Choroid plexus epithelial cell (primary cell): Measurements from ENCODE around the gene METTL24.

Source experiments
- DNase-seq: peaks from one replicate; pipeline ENCODE4 v3.0.0-alpha.2; 2010; ENCODE audit warnings: low read depth
- H3K4me3 ChIP-seq: 2 replicates; pipeline ENCODE4 v1.5.1; 2011; ENCODE audit warnings: low read depth, mild to moderate bottlenecking, control low read depth, low read length, moderate library complexity
- TF ChIP-seq, protein P1 (sequence below): conservative IDR thresholded peaks from 2 replicates; pipeline ENCODE4 v1.5.1; 2011; ENCODE audit warnings: low read depth, mild to moderate bottlenecking, control low read depth, inconsistent platforms, low read length, moderate library complexity

Gene METTL24

DNA sequence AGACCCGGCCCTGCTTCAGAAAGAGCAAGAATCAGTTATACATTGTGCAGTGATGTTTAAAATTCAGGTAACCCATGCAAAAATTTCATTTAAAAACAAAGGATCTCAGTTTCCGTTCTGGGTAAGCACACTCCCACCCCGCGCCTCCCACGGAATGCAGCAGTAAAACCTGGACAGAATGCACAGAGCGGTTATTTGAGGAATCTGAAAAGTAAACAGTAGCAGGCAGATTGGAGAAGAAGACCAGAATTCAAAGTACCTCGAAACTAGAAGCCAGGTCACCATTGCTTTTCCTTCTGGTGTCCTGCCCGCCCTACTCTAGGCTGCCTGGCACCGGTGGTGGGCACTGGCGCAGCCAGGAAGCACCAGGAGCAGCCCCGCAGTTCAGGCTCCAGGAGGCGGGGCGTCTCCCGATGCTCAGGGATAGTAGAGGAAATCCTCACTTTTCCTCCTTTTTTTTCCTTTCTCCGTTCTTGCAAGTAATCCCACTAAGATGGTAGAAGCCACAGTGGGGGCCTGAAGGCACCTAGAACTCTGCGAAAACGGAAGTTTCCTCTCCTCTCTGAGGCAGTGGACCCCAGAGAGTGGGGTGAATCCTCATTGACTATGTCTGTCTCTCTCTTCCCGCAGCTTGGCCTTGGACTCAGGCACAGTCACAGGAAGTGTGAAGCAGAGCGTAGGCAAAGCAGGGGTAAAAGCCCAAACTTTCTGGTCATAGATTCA lies 28.3 kb downstream of the METTL24 start:
- H3K4me3 ChIP-seq = peak overlapping the region; percentile 44
- peak; percentile 67 for DNase-seq
- TF ChIP-seq, protein P1, sequence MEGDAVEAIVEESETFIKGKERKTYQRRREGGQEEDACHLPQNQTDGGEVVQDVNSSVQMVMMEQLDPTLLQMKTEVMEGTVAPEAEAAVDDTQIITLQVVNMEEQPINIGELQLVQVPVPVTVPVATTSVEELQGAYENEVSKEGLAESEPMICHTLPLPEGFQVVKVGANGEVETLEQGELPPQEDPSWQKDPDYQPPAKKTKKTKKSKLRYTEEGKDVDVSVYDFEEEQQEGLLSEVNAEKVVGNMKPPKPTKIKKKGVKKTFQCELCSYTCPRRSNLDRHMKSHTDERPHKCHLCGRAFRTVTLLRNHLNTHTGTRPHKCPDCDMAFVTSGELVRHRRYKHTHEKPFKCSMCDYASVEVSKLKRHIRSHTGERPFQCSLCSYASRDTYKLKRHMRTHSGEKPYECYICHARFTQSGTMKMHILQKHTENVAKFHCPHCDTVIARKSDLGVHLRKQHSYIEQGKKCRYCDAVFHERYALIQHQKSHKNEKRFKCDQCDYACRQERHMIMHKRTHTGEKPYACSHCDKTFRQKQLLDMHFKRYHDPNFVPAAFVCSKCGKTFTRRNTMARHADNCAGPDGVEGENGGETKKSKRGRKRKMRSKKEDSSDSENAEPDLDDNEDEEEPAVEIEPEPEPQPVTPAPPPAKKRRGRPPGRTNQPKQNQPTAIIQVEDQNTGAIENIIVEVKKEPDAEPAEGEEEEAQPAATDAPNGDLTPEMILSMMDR = no peak

DNA sequence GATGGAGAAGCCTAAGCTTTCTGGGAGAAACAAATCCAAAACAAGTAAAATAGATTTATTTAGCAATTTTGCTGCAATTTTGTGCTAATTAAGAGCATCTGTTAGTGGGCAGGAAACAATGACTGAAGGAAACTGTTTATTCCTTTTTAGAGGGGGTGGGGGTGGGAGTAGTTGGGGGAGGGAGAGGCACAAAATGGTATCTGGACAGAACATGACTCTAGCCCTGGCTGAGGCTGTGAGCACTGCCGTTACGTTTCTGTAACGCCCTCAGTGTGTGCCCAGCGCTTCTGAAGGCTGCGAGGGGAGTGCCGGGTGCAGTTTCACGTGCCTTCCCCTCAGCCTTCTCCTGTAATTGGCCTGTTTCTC lies 28.8 kb downstream of the METTL24 start:
- TF ChIP-seq, protein P1 = no peak
- DNase-seq = no peak
- peak overlapping the region; percentile 44 for H3K4me3 ChIP-seq

DNA sequence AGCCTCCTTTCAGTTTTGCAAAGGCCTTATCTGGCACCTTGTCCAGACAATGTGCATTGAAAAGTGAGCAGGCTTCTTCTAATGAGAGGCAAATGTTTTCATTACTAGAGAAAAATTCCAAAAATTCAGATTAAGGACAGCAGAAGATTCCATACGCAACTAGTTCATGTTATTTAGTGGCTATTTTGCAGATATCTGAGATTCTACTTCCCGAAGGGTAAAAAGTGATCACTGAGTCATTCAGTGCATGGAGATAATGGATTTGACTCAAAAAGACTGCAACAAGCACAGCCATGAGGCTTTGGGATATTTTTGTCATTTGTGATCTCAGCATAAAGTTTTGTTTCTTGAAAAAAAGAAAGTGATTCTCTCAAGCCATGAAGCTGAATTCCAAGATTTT lies 29.9 kb downstream of the METTL24 start:
- TF ChIP-seq, protein P1 = no peak
- H3K4me3 ChIP-seq = no peak overlapping the region
- peak; percentile 61 for DNase-seq

DNA sequence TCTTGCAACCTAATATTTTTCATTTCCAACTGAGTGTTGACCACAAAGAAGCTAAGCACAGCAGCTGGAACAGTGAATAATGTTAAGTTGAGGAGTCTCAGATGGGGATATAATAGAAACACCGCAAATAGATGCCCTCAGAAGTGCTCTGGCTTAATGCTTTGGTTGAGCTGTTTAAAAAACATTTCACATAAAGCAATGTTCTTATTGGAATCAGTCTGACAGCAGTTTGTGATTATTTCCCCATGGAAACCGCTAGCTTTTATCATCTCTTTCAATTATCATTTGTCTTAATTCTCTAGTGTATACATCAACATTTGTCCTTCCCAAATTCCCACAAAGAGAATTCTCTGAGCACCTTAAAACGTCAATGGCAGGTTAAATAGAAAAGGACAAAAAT lies 30.8 kb downstream of the METTL24 start:
- DNase-seq = no peak
- TF ChIP-seq, protein P1 = no peak
- H3K4me3 ChIP-seq = no peak overlapping the region

DNA sequence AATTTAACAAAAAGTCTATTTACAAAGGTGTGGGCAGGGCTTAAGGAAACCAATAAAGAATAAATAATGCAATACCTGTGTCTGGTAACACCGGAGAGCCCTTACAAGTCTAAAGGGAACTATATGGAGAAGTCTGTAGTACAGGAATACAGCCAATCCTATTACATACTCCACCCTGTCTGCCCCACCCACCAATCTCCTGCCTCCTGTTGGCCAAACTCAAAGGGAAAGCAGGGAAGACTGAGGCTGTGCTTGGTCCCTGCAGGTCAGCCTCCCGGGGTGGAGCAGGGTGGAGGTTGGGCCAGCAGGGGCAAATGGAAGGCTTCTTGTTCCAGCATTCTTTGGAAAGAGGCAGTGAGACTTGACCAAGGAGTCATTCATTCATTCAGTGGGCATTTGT lies 31.5 kb downstream of the METTL24 start:
- no peak overlapping the region for H3K4me3 ChIP-seq
- TF ChIP-seq, protein P1 = no peak
- DNase-seq = no peak

DNA sequence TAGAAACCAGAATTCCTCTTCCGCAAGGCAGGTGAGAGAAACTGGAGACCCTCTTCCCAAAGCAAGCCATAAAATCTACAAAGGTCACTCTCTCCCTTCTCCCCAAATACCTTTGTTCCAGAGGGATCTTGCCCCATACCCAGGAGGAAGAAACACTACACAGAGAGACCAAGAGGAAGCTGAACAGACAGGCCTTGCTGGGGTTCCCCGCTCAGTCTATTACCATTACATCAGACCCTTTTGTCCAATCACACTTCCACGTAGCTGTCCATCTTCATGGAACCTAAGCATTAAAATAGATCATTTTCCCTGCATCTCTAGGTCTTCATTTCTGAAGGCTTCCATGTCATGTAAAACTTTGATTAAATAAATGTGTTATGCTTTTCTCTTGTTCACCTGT lies 32.1 kb downstream of the METTL24 start:
- TF ChIP-seq, protein P1 = no peak
- H3K4me3 ChIP-seq = no peak overlapping the region
- no peak for DNase-seq

DNA sequence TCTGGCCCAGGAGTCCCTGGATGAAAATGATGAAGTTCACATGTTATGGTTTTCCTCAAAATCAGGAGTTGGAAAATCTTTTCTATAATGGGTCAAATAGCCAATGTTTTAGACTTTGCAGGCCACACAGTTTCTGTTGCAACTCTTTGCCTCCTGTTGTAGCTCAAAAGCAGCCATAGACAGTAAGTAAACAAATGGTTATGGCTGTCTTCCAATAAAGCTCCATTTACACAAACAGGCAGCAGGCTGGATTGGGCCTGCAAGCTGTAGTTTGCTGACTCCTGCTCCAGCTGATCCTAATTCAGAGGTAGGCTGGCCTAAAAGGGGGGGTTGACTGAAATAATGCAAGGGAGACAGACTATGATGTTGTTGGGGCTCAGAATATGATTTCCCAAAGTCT lies 33.0 kb downstream of the METTL24 start:
- TF ChIP-seq, protein P1 = no peak
- peak; percentile 81 for DNase-seq
- H3K4me3 ChIP-seq = no peak overlapping the region
